GM18505 (cell line): ENCODE measurements around the gene DHRSX.
A peak's percentile ranks its signal among the peaks of the same experiment; 100 is the strongest.
"Not testable (repeated sequence)": the region's sequence is repeated elsewhere in the genome, so short reads cannot be mapped to it uniquely, and the experiment has no call there.

ENCODE experiments used
- ATAC-seq: cut with Tn5 transposase; IDR thresholded peaks from one replicate; pipeline ENCODE4 v1.9.1; 2021; ENCODE audit not compliant: unreplicated experiment
- POLR2A ChIP-seq: IDR thresholded peaks from 4 replicates; pipeline ENCODE4 v1.6.1; 2011; ENCODE audit warnings: borderline replicate concordance; ENCODE audit not compliant: insufficient read depth, insufficient read length; ENCODE audit errors: extremely low read depth

Gene DHRSX, protein sequence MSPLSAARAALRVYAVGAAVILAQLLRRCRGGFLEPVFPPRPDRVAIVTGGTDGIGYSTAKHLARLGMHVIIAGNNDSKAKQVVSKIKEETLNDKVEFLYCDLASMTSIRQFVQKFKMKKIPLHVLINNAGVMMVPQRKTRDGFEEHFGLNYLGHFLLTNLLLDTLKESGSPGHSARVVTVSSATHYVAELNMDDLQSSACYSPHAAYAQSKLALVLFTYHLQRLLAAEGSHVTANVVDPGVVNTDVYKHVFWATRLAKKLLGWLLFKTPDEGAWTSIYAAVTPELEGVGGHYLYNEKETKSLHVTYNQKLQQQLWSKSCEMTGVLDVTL

DNA sequence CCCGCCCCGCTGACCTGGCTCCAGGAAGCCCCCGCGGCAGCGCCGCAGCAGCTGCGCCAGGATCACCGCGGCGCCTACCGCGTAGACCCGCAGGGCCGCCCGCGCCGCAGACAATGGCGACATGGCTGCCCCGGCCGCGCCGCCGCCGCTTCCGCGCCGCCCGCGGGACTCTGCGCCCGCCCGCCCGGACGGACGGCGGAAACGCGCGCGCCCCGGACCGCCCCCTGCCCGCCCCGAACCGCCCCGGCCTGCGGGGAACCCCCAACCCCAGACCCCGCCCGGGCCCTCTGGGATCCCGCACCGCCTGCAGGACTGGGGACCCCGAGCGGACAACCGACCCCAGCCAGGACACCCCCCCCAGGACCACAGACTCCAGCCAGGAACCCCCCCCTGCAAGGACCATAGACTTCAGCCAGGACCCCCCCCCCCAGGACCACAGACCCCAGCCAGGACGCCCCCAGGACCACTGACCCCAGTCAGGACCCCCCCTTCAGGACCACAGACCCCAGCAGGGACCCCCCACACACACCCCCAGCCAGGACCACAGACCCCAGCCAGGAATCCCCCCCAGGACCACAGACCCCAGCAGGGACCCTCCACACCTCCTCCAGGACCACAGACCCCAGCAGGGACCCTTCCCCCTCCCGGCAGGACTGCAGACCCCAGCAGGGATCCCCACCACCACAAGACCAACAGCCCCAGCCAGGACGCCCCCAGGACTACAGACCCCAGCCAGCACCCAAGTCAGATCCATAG lies at the start of gene DHRSX, which contains the start of gene ZBED1:
TSS of gene DHRSX (minus strand) at position 174 of the 756 bp plus-strand sequence. CDS start at position 123, 51 bp downstream.
TSS of gene ZBED1 (minus strand) at position 174 of the 756 bp plus-strand sequence. CDS start 10,257 bp downstream, outside the sequence.
- TF ChIP-seq POLR2A = peak; percentile 81
- peak; percentile 71 for ATAC-seq

DNA sequence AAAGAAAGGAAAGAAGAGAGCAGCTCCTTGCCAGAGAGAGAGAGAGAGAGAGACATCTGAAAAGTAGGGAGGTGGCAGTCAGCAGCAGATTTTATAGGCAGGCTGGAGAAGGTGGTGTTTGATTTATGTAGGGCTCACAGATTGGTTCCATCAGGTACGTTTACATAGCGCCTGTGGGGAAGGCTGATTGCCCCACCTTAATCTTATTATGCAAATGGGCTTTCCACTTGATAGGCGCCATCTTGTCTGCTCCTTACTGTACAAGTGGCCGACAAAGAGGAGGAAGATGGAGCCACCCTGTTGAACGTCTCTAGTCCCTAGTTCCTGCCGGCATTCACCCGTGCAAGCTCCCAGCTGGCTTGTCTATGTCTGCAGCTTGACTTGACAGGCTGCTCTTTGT lies 49.1 kb upstream of the DHRSX start:
- no peak for ATAC-seq
- TF ChIP-seq POLR2A = no peak

DNA sequence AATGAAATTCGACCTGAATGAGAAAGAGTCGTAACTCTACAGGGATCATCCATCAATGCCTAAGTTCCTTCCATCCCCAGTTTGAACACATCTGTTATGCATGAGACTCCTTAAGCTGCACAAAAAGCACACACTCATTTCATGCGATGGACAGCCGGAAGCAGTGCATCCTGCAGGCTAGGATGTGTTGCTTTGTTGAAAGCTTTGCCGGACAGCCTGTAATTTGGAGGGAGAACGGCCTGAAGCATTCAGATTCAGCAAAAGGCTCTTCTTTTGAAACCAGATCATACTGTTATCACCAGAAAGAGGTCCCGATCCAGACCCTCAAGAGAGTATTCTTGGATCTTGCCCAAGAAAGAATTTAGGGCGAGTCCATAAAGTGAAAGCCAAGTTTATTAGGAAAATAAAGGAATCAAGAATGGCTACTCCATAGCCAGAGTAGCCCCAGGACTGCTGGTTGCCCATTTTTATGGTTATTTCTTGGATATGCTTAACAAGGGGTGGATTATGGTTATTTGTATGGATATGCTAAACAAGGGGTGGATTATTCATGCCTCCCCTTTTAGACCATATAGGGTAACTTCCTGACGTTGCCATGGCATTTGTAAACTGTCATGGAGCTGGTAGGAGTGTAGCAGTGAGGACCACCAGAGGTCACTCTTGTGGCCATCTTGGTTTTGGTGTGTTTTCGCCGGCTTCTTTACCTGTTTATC lies 48.1 kb upstream of the DHRSX start:
- no peak for ATAC-seq
- no peak for TF ChIP-seq POLR2A

DNA sequence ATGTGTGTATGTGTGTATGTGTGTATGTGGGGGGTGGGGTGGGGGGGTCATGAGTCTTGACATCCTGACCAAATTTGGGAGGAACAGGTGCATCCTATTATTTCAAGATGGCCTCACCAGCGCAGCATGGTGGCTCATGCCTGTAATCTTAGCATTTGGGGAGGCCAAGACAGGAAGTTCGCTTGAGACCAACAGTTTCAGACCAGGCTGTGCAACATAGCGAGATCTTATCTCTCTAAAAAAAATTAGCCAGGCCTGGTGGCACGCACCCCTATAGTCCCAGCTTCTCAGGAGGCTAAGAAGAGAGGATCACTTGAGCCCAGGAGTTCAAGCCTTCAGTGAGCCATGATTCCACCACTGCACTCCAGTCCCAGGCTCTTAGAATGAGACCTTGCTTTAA lies 47.0 kb upstream of the DHRSX start:
- ATAC-seq = no peak
- no peak for TF ChIP-seq POLR2A

DNA sequence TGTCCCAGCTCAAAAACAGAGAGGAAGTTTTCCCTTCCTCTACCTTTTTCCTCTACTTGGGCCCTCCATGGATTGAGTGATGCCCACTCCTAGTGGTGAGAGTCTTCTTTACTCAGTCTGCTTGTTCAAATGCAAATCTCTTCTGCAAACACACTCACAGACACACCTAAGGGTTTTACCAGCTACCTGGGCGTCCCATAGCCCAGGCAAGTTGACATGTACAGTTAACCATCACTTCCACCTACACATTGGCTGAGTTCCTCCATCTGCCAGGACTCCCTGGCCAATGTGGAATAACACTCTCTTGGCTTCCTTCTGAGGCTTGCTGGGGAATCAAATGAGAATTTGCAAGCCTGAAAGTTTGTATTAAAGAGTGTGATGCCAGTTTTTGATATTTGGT lies 45.7 kb upstream of the DHRSX start:
- no peak for TF ChIP-seq POLR2A
- ATAC-seq = no peak

DNA sequence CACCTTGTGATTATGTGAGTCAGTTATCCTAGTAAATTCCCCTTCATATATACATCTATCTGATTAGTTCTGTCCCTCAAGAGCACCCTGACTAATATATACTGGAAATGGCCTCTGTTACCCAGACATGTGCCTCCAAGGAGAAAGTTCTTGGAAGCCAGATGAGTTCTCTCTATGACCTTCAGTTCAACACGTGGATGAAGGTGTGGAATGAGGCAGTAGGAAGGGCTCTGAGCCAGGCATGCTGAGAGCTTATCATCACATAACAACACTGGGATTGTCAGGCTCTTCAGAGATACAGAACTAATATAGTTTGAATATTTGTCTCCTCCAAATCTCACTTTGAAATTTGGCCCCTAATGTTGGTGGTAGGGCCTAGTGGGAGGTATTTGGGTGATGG lies 44.4 kb upstream of the DHRSX start:
- no peak for TF ChIP-seq POLR2A
- ATAC-seq = no peak

DNA sequence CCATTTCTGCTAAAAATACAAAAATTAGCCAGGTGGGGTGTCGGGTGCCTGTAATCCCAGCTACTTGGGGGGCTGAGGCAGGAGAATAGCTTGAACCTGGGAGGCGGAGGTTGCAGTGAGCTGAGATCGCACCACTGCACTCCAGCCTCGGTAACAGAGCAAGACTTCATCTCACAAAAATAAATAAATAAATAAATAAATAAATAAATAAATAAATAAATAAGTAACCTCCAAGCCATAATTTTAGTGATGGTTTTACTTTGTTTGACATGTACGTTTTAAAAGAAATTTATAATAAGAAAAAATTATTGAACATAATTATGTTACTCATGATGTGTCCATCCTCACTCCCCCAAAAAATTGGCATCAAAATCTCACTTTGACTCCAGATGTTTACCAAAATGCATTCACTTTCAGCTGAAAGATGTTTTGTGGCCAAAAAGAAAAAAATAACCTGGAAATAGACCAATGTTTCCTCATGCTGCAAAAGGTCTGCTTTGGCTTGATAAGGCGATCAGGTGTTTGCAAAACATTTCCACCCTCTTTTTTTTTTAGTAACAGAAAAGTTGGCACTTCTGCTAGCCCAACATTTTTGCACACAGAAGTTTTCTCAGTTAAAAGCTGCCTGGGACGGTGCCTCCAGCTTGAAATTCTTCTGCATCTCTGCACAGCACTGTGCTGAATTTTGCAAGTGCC lies 42.2 kb upstream of the DHRSX start:
- TF ChIP-seq POLR2A = no peak
- no peak for ATAC-seq

DNA sequence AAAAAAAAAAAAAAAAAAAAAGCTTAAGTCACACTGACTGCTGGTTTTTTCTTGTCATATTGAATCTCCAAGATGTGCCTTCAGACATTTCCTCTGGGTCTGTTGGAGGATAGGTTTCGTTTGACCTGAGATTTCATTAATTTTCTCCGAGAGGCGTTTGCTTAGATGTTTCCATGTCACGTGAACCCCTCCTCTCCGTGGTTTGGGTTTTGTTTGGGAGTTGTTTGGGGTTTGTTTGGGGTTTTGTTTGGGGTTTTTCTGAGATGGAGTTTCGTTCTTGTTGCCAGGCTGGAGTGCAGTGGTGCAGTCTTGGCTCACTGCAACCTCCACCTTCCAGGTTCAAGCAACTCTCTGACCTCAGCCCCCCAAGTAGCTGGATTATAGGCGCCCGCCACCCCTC lies 40.8 kb upstream of the DHRSX start:
- TF ChIP-seq POLR2A = no peak
- no peak for ATAC-seq

DNA sequence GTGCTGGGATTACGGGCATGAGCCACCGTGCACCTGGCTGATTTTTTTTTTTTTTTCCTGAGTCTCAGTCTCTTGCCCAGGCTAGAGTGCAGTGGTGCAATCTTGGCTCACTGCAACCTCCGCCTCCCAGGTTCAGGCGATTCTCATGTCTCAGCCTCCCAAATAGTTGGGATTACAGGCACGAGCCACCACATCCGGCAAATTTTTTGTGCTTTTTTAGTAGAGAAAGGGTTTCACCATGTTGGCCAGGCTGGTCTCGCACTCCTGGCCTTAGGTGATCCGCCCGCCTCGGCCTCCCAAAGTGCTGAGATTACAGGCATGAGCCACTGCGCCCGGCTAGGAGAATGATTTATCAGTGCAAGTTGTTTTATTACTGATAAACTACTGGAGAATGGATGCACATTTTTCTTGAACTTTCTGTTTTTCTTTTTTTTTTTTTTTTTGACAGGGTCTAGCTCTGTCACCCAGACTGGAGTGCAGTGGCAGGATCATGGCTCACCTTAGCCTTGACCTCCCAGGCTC lies 39.7 kb upstream of the DHRSX start:
- ATAC-seq = no peak
- TF ChIP-seq POLR2A = no peak

DNA sequence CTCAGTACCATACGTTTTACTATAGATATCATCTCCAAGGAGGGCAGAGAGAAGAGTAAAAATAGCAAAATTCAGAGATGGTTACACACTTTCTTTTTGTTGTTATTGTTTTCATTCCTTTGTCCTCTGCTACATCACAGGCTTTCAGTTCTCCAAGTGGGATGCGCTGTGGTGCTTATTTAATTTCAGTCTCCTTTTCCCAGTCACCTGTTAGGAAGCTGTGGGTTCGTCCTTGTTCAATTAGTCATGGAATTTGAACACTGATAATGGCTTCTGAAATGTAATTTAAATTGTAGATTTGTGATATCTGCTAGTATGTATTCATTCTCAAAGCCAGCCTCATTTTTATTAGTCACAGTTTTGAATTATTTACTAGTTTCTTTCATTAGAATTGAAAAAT lies 38.8 kb upstream of the DHRSX start:
- TF ChIP-seq POLR2A = no peak
- no peak for ATAC-seq

DNA sequence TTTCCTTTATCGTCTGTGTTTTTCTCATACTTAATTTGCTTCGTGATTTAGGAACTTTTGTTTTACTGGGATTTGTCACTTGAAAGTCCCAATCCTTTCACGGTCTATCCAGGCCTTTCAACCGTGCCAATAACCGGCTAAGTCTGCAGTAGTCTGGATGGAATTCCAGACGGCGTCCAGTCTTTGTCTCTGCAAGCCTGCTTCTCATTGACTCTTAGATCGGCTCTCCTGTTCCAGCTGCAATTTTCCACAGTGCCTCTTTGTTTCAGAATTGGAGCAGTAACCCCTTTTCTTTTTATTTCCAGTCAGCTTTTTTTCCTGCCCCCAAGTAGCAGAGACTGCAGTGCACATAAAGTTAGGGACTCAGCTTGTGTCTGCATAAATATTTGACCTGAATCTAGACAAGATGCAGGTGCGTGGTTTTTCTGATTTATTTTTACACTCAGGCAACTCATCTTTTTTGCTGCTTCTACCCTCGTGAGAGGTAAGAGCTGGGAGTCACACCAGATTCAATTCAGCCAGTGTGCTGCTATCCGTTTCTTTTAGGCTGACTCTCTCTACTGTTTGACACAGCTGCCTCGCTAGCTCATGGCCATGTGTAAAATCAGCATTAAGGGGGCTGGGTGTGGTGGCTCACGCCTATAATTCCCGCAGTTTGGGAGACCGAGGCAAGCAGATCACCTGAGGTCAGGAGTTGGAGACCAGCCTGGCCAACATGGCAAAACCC lies 37.4 kb upstream of the DHRSX start:
- TF ChIP-seq POLR2A = no peak
- ATAC-seq = no peak

DNA sequence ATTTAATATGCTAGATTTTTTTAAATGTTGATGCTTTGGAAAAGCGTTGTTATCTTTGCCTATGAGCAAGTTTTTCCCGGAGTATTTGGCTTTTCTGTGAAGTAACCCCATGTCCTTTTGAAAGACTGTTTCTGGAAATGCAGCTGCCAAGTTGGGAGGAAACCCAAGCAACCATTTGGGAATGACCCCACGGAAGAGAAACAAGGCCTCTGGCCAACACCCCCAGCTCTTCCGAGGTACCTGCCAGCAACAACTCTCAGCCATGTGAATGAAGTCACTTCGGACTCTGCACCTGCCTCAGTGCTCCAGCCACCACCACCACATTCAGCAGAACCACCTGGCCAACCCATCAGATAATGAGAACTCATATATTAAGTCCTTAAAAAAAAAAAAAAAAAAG lies 36.2 kb upstream of the DHRSX start:
- no peak for TF ChIP-seq POLR2A
- ATAC-seq = no peak

DNA sequence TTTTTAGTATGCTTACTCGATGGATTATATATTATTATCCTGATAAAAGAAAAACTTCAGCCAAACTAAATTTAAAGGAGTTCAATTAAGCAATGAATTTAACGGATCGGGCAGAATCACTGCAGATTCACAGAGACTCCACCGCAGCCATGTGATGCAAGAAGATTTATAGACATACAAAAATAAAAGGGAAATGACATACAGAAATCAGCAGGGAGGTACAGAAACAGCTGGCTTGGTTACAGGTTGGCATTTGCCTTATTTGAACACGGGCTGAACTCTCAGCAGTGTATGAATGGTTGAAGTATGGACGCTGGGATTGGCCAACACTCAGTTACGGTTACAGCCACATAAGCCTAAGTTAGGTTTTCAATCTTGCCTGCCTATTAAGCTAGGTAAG lies 35.4 kb upstream of the DHRSX start:
- no peak for ATAC-seq
- TF ChIP-seq POLR2A = no peak

DNA sequence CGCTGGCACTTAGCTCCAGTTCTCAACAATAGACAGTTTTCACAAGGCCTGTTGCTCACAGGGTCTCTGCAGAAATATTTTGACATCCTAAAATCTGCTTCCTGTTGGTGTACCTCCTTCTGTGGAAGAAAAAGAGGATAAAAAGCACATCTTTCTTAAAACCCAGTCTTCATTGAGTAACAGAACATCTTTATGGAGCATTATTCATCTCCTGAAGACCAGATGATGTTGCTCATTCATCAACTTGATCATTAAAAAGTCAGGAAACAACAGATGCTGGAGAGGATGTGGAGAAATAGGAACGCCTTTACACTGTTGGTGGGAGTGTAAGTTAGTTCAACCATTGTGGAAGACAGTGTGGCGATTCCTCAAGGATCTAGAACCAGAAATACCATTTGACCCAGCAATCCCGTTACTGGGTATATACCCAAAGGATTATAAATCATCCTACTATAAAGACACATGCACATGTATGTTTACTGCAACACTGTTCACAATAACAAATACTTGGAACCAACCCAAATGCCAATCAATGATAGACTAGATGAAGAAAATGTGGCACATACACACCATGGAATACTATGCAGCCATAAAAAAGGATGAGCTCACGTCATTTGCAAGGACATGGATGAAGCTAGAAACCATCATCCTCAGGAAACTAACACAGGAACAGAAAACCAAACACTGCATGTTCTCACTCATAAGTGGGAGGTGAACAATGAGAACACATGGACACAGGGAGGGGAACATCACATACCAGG lies 33.7 kb upstream of the DHRSX start:
- ATAC-seq = not testable (repeated sequence)
